ENCODE results near the gene LAMC3.

DNA sequence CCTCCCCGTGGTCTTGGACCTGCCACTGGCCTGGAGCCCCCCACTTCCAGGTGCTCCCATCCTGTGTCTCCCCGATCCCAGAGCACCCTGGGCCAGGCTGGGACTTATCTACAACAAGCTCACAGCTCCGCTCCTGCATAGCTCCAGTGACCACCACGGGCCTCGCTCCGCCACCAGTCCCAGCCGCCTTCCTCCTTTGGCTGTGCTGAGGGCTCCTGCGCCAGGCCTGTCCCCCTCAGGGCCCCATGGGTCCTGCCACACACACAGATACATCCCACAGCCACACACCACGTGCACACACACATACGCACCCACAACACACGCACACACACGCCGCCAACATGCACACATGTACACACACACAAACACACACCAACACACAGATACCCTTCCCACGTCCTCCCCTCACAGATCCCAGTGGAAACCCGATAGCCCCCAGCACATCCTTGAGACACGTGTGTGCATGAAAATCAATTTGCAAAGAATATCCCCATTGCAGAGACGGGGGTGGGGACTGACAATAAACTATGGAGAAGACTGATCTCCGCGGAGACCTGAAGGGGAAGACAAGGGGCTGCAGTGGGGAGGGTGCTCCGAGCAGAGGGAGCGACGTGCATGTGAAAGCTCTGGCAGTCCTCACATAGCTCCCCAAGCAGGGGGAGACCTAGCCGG lies 18.5 kb upstream of the LAMC3 start:
- TF ChIP-seq, protein P1, sequence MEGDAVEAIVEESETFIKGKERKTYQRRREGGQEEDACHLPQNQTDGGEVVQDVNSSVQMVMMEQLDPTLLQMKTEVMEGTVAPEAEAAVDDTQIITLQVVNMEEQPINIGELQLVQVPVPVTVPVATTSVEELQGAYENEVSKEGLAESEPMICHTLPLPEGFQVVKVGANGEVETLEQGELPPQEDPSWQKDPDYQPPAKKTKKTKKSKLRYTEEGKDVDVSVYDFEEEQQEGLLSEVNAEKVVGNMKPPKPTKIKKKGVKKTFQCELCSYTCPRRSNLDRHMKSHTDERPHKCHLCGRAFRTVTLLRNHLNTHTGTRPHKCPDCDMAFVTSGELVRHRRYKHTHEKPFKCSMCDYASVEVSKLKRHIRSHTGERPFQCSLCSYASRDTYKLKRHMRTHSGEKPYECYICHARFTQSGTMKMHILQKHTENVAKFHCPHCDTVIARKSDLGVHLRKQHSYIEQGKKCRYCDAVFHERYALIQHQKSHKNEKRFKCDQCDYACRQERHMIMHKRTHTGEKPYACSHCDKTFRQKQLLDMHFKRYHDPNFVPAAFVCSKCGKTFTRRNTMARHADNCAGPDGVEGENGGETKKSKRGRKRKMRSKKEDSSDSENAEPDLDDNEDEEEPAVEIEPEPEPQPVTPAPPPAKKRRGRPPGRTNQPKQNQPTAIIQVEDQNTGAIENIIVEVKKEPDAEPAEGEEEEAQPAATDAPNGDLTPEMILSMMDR (IDR thresholded peaks at IDR 0.05): no peak
- no peak for TF ChIP-seq POLR2A (IDR thresholded peaks at IDR 0.05)

Measured in breast epithelium (tissue), 3 donors.